GM18508 (cell line): Measurements from ENCODE around the gene TMEM212.
"Not testable (repeated sequence)": the region's sequence is repeated elsewhere in the genome, so short reads cannot be mapped to it uniquely, and the experiment has no call there.

Experiments used
- ATAC-seq: cut with Tn5 transposase; IDR thresholded peaks from one replicate; pipeline ENCODE4 v1.9.1; 2021; ENCODE audit warnings: moderate number of reproducible peaks; ENCODE audit not compliant: insufficient read depth, unreplicated experiment

TMEM212 gene

GRCh38 chr3:171880101-171880870 lies 37.1 kb downstream of the TMEM212 start:
- ATAC-seq = no peak

GRCh38 chr3:171881251-171881650 lies 38.1 kb downstream of the TMEM212 start:
- ATAC-seq = no peak

GRCh38 chr3:171883257-171883892 lies 40.2 kb downstream of the TMEM212 start:
- ATAC-seq = no peak

GRCh38 chr3:171883893-171884279 lies 40.7 kb downstream of the TMEM212 start:
- no peak for ATAC-seq

GRCh38 chr3:171888466-171888865 lies 45.3 kb downstream of the TMEM212 start:
- no peak for ATAC-seq

GRCh38 chr3:171890398-171890797 lies 47.2 kb downstream of the TMEM212 start:
- no peak for ATAC-seq

GRCh38 chr3:171892457-171892856 lies 49.3 kb downstream of the TMEM212 start:
- ATAC-seq = no peak

GRCh38 chr3:171895291-171895690 lies 52.1 kb downstream of the TMEM212 start:
- ATAC-seq = no peak

GRCh38 chr3:171895900-171896299 lies 52.8 kb downstream of the TMEM212 start:
- no peak for ATAC-seq

- ATAC-seq = no peak
Measured at GRCh38 chr3:171896316-171896715, 53.2 kb downstream of the TMEM212 start.

- no peak for ATAC-seq
Measured at GRCh38 chr3:171898192-171898591, 55.0 kb downstream of the TMEM212 start.

GRCh38 chr3:171900446-171900845 lies 57.3 kb downstream of the TMEM212 start:
- ATAC-seq = no peak

- ATAC-seq = no peak
Measured at GRCh38 chr3:171901615-171902312, 58.6 kb downstream of the TMEM212 start.

- ATAC-seq = no peak
Measured at GRCh38 chr3:171904829-171905228, 61.7 kb downstream of the TMEM212 start.

GRCh38 chr3:171906503-171906902 lies 63.4 kb downstream of the TMEM212 start:
- ATAC-seq = not testable (repeated sequence)

- ATAC-seq = no peak
Measured at GRCh38 chr3:171906951-171907676, 64.0 kb downstream of the TMEM212 start.

GRCh38 chr3:171907761-171908160 lies 64.6 kb downstream of the TMEM212 start:
- ATAC-seq = no peak

GRCh38 chr3:171908731-171909130 lies 65.6 kb downstream of the TMEM212 start:
- no peak for ATAC-seq
